Measurements from ENCODE around the gene BCO1. TPM values are rescaled to one million over a fixed set of nuclear protein-coding genes. Genes with fewer than 3 reads are reported as not detected.
A peak's percentile ranks its signal among the peaks of the same experiment; 100 is the strongest.

The BCO1 gene
- total RNA-seq (not detected in 2 replicates), polyA plus RNA-seq (not detected in 2 replicates)

- Histone ChIP-seq H3K36me3 (no peaks in the 10 kb centered on the region), H3K4me3 (no peak within 1 kb of the TSS), H3K4me1 (ENCODE audit: low read depth) (no peaks in the 10 kb centered on the region), H3K9me3 (ENCODE audit: low read depth) (no peaks in the 10 kb centered on the region), H3K27ac (no peak within 1 kb of the TSS), H3K27me3 (no peaks in the 10 kb centered on the region)
- DNase-seq (ENCODE audit: low read depth in 1 of 2, low spot score in 1 of 2): peak in 1 of 2 donors; percentile 57
- no peak for TF ChIP-seq CTCF (IDR thresholded peaks at IDR 0.05; ENCODE audit: low read depth, low read length)
Measured at GRCh38 chr16:81238296-81239011, at the start of gene BCO1. TSS of gene BCO1 (plus strand) at chr16:81238689. CDS start at chr16:81238909, 220 bp downstream.

- Histone ChIP-seq H3K36me3 (no peaks in the 10 kb centered on the region), H3K27ac (no peak overlapping the region), H3K9me3 (ENCODE audit: low read depth) (no peaks in the 10 kb centered on the region), H3K4me1 (ENCODE audit: low read depth) (peaks cover 3% of the 10 kb centered on the region), H3K4me3 (no peak overlapping the region), H3K27me3 (no peaks in the 10 kb centered on the region)
- TF ChIP-seq CTCF (IDR thresholded peaks at IDR 0.05; ENCODE audit: low read depth, low read length): no peak
- DNase-seq (ENCODE audit: low read depth in 1 of 2, low spot score in 1 of 2): peak; percentile 65 to 96
Measured at GRCh38 chr16:81189100-81189664, 49.3 kb upstream of the BCO1 start.

- Histone ChIP-seq H3K27me3 (no peaks in the 10 kb centered on the region), H3K27ac (no peak overlapping the region), H3K36me3 (no peaks in the 10 kb centered on the region), H3K4me3 (no peak overlapping the region), H3K9me3 (ENCODE audit: low read depth) (no peaks in the 10 kb centered on the region), H3K4me1 (ENCODE audit: low read depth) (peaks cover 3% of the 10 kb centered on the region)
- TF ChIP-seq CTCF (IDR thresholded peaks at IDR 0.05; ENCODE audit: low read depth, low read length): no peak
- peak in 1 of 2 donors; percentile 66 for DNase-seq (ENCODE audit: low read depth in 1 of 2, low spot score in 1 of 2)
Measured at GRCh38 chr16:81190667-81191066, 47.8 kb upstream of the BCO1 start.

- H3K4me1 ChIP-seq (ENCODE audit: low read depth): no peaks in the 10 kb centered on the region
- H3K27me3 ChIP-seq: no peaks in the 10 kb centered on the region
- DNase-seq (ENCODE audit: low read depth in 1 of 2, low spot score in 1 of 2): no peak
- H3K9me3 ChIP-seq (ENCODE audit: low read depth): no peaks in the 10 kb centered on the region
- no peak overlapping the region for H3K27ac ChIP-seq
- TF ChIP-seq CTCF (IDR thresholded peaks at IDR 0.05; ENCODE audit: low read depth, low read length): no peak
- H3K36me3 ChIP-seq: no peaks in the 10 kb centered on the region
- no peak overlapping the region for H3K4me3 ChIP-seq
Measured at GRCh38 chr16:81195885-81196534, 42.5 kb upstream of the BCO1 start.

- no peaks in the 10 kb centered on the region for H3K27me3 ChIP-seq
- H3K27ac ChIP-seq: no peak overlapping the region
- no peaks in the 10 kb centered on the region for H3K9me3 ChIP-seq (ENCODE audit: low read depth)
- peak; percentile 22 to 34 for DNase-seq (ENCODE audit: low read depth in 1 of 2, low spot score in 1 of 2)
- peak; percentile 30 for TF ChIP-seq CTCF (IDR thresholded peaks at IDR 0.05; ENCODE audit: low read depth, low read length)
- no peaks in the 10 kb centered on the region for H3K4me1 ChIP-seq (ENCODE audit: low read depth)
- no peaks in the 10 kb centered on the region for H3K36me3 ChIP-seq
- no peak overlapping the region for H3K4me3 ChIP-seq
Measured at GRCh38 chr16:81198635-81199034, 39.9 kb upstream of the BCO1 start.

Measured in cardiac muscle cell (in vitro differentiated cells and primary cell).